B cell (primary cell): ENCODE measurements around the gene C5orf52.

ENCODE experiments used
- EZH2 ChIP-seq: IDR thresholded peaks from 2 replicates; pipeline ENCODE4 v1.6.1; 2012; ENCODE audit warnings: borderline replicate concordance, low read depth, mild to moderate bottlenecking, moderate library complexity, low read length; ENCODE audit not compliant: insufficient read depth, poor library complexity, severe bottlenecking
- TF ChIP-seq, protein P1 (sequence below): fragments of 200-600 bp; IDR thresholded peaks from one replicate; pipeline ENCODE4 v1.8.0; 2022; ENCODE audit warnings: antibody characterized with exemption, mild to moderate bottlenecking

DNA sequence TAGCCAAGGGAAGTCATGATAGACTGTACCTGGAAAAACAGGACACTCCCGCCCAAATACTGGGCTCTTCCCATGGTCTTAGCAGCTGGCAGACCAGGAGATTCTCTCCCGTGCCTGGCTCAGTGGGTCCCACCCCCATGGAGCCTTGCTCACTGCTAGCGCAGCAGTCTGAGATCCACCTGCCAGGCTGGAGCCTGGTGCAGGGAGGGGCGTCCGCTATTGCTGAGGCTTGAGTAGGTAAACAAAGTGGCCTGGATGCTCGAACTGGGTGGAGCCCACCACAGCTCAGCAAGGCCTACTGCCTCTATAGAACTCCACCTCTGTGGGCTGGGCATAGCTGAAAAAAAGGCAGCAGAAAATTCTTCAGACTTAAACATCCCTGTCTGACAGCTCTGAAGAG, 49.8 kb downstream of the C5orf52 start:
- no peak for TF ChIP-seq EZH2
- TF ChIP-seq, protein P1, sequence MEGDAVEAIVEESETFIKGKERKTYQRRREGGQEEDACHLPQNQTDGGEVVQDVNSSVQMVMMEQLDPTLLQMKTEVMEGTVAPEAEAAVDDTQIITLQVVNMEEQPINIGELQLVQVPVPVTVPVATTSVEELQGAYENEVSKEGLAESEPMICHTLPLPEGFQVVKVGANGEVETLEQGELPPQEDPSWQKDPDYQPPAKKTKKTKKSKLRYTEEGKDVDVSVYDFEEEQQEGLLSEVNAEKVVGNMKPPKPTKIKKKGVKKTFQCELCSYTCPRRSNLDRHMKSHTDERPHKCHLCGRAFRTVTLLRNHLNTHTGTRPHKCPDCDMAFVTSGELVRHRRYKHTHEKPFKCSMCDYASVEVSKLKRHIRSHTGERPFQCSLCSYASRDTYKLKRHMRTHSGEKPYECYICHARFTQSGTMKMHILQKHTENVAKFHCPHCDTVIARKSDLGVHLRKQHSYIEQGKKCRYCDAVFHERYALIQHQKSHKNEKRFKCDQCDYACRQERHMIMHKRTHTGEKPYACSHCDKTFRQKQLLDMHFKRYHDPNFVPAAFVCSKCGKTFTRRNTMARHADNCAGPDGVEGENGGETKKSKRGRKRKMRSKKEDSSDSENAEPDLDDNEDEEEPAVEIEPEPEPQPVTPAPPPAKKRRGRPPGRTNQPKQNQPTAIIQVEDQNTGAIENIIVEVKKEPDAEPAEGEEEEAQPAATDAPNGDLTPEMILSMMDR, result no peak
